GM19467 (cell line): ENCODE data around the gene TACSTD2.
"Not testable (repeated sequence)": the region's sequence is repeated elsewhere in the genome, so short reads cannot be mapped to it uniquely, and the experiment has no call there.

Experiments
- ATAC-seq: cut with Tn5 transposase; IDR thresholded peaks from one replicate; pipeline ENCODE4 v1.9.1; 2021; ENCODE audit warnings: mild to moderate bottlenecking, moderate library complexity; ENCODE audit not compliant: unreplicated experiment

TACSTD2 gene

DNA sequence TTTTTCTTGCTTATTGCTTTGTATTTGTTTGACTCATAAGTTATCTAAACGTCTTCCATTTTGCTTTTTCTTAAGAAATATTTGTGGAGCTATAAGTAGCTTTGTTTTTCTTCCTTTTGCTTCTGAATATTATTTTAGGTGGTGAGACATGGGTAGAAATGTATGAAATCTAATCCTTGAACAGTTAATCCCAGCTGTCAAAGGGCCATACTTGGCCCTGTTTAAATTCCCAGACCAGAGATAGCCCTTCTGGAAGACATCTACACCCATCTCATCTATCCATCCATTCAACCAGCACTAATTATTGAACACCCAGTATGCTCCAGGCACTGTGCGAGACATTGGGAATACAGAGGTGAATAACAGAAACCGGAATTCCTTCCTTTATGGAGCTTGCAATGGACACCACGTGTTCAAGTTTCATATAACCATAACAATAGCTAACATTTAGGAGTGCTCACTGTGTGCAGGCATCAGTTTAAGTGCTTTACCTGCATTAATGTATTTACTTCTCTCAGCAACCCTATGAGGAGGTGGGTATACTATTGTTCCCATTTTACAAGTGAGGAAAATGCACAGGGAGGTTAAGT, 8.7 kb downstream of the TACSTD2 start:
- ATAC-seq, result no peak

- ATAC-seq, result no peak
These were observed 10.7 kb downstream of the TACSTD2 start for GRCh38 chr1:58566339-58566738.

DNA sequence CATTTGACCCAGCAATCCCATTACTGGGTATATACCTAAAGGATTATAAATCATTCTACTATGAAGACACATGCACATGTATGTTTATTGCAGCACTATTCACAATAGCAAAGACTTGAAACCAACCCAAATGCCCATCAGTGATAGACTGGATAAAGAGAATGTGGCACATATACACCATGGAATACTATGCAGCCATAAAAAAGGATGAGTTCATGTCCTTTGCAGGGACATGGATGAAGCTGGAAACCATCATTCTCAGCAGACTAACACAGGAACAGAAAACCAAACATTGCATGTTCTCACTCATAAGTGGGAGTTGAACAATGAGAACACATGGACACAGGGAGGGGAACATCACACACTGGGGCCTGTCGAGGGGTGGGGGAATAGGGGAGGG, 13.3 kb downstream of the TACSTD2 start:
- not testable (repeated sequence) for ATAC-seq

GRCh38 chr1:58561633-58562032, 15.4 kb downstream of the TACSTD2 start:
- no peak for ATAC-seq

- no peak for ATAC-seq
These were observed 21.7 kb downstream of the TACSTD2 start for GRCh38 chr1:58555393-58555792.

GRCh38 chr1:58551186-58552140, 25.6 kb downstream of the TACSTD2 start:
- no peak for ATAC-seq

GRCh38 chr1:58549291-58549690, 27.8 kb downstream of the TACSTD2 start:
- ATAC-seq, result not testable (repeated sequence)

DNA sequence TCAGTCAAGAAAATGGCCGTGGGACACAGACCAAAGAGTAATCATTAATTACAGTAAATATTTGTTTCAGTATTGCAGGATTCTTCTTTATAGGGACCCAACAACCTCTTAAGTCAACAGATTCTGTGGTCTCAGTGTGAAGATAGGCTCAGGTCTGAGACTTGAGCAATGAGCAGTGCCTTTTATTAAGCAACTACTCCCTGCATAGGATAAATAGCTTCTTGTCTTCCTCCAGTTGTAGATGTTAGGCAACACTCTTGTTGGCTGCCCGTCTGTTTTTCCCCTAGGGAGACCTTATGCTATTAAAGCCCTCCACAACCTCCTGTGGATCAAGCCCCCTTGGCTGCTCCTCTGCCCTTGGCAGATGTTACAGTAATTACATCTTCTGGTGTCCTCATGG, 28.7 kb downstream of the TACSTD2 start:
- no peak for ATAC-seq

DNA sequence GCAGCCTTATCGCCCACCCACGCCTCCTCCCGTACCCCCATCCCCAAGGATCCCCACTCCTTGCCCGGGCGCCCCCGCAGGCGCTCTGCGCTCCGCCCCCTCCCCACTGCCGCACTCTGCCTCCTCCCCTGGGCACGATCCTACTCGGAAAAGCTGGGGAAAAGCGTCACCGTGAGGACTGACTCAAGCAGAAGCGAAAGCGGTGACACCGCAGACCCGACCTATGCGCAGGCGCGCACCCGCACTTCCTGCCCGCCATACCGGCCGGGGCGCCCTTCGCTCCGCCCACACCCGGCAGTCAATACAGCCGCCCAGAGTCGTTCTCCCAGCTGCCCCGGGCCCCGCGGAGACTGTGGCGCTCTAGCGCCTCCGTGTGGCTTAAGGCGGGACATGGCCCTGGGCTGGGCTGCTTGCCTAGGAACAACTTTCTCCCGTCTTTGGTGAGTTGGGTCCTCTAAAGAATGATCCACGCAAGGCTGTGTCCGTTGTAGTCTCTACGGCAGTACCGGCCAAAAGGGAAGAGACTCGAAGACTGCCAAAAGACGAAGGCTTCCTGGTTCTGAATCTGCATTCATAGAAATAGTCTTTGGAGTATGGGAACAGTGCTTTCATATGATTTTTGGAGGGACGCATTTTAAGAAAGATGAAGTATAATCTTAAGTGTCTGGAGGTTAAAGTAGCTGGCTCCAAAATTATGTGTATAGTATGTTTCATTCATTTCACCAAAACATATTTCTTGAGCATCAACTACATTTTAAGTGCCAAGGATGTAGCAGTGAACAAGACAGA, 30.3 kb downstream of the TACSTD2 start, which contains the start of gene OMA1:
Gene OMA1 (minus strand): TSS at position 207 of the 789 bp plus-strand sequence. CDS start 7,432 bp downstream, outside the sequence.
- ATAC-seq, result peak; percentile 97

DNA sequence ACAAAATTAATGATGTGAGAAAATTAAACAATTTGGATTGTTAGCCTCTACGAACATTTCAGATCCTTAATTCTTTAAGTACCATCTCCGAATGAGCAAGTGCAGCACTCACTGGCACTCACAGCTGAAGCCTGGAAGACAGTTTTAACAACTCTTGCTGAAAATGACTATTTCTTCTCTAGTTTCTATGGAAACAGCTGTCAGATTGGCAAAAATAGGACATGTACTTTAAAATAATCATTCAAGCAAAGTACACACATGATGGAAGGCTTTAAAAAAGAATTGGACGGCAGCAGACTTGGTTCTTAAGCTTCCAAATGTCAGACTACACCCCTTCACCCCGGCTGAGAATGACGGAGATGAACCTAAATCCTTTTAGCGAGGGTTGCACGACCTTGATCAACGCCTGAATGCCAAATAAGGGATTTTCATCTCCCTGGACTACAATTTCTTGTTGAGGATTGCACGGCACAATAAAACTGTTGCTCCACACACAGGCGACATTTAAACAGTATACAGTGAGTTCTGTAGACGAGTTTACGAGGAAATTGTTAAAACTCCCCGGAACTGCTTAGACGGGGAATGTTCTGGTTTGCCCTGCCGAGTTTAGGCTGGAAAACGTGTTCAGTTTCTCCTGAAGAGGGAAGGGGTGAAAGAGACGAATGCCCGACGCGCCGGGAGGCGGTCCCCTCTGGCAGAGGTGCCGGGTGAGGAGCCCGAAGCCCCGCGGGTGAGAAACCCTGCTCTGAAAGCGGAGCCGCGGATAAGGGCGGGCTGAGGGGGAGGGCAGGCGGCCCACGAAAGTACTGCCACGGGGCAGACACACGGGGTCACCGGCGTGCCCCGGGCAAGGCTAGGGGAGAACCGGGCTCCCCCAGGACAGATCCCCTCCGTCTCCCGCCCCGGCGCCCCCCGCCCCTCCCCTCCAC, 31.2 kb downstream of the TACSTD2 start:
- peak; percentile 37 for ATAC-seq

- ATAC-seq, result no peak
These were observed 33.8 kb downstream of the TACSTD2 start for GRCh38 chr1:58543260-58543659.

DNA sequence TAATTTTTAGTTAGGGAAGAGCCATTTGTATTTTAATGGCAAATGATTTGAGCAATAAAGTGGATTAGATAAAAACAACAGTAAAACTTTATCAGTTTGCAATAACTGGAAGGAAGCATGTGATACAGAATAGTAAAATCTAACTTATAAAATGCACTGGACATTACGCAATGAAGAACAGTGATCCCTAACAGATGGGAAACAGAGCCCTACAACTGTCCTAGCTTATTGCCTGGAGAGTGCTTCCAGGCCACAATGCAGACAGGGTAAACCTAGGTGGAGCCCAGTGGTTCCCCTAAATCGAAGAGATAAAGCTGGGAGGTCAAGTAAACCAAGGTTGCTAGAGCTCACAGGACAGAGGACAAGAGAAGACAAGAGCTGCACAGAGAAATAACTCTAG, 37.5 kb downstream of the TACSTD2 start:
- ATAC-seq, result no peak

DNA sequence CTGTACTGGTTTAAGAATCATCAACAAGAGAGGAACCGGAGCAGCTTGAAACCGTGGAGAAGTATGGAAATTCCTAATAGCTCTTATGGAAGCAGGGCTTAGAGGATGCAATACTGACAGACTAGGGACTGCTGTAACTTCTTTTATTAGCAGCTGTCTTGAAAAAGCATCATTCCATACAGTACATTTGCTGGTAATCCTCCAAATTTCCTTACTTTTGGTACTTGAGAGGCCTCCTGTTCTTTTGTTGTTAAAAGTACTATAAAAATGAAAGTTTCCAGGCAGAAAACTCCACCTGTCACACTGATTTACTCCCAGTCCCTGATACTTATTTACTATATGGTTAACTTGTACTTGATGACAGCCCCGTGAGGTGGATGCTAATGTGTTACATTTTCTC, 38.2 kb downstream of the TACSTD2 start:
- ATAC-seq, result no peak

GRCh38 chr1:58531842-58532241, 45.2 kb downstream of the TACSTD2 start:
- not testable (repeated sequence) for ATAC-seq

DNA sequence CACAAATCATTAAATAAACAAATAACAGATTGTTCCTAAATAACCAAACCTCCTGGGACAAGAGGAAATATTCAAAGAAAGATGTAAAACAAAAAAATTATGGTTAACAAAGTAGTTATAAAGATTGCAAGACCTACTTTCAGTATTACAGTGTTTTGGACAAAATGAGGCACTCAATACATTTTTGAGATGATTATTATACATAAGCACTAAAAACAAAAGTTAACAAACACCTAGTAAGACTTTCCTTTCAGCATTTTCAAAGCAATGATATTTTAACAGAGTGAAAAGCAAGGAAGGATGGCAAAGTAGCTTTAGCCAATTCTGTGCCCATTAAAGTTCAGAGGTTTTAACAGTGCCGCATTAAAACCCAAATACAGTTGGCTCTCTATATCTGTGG, 47.8 kb downstream of the TACSTD2 start:
- ATAC-seq, result no peak

DNA sequence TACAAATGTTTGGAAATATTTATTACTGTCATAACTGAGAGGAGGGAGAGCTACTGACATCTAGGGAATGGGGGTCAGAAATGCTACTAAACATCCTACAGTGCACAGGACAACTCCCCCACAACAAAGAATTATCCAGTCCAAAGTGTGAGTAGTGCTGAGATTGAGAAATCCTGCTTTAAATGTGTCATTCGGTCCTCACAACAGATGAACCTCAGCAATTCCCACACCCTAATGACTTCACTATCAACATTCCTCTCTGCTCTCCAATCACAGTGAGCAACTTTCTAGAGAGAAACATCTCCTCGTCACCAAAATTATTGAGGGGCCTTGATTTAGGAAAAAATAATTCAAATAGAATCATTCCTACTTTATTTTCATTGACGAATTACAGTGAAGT, 48.5 kb downstream of the TACSTD2 start:
- ATAC-seq, result no peak
